Measurements from ENCODE around the gene BLCAP. TPM values are rescaled to one million over a fixed set of nuclear protein-coding genes. Genes with fewer than 3 reads are reported as not detected.

BLCAP gene
- total and polyA plus RNA-seq, 4 donors: 12.6 to 72.0 (median 49.2) TPM

GRCh38 chr20:37538003-37538402 lies 10.3 kb upstream of the BLCAP start:
- Histone ChIP-seq H3K4me3 (ENCODE audit: low read depth in 1 of 3, low read length in 3 of 3) (no peak overlapping the region), H3K27ac (ENCODE audit: low read depth in 1 of 2, low read length in 2 of 2) (no peak overlapping the region), H3K27me3 (ENCODE audit: control insufficient read depth in 4 of 4, insufficient read depth in 4 of 4, low read length in 3 of 4) (no peaks in the 10 kb centered on the region), H3K9me3 (ENCODE audit: control insufficient read depth in 4 of 4, low read length in 3 of 4) (no peaks in the 10 kb centered on the region), H3K36me3 (ENCODE audit: control insufficient read depth in 4 of 4, insufficient read depth in 3 of 4, low read depth in 1 of 4, low read length in 3 of 4) (no peaks in the 10 kb centered on the region), H3K4me1 (ENCODE audit: control insufficient read depth in 4 of 4, insufficient read depth in 4 of 4, low read length in 3 of 4) (no peaks in the 10 kb centered on the region), H3K9ac (ENCODE audit: low read depth in 1 of 2, low read length in 2 of 2) (no peak overlapping the region)
- DNase-seq (ENCODE audit: low spot score): no peak
- WGBS: 96% methylated on average over 5 of the region's 5 CpGs
- TF ChIP-seq REST (IDR thresholded peaks at IDR 0.05) (no peak), CTCF (IDR thresholded peaks at IDR 0.05; ENCODE audit: low read depth, low read length, missing input control) (no peak), TAF1 (conservative IDR thresholded peaks at IDR 0.05) (no peak), JUND (IDR thresholded peaks at IDR 0.05) (no peak), NR2F2 (IDR thresholded peaks at IDR 0.05) (no peak), GABPA (IDR thresholded peaks at IDR 0.05 in 1 of 2, conservative IDR thresholded peaks at IDR 0.05 in 1 of 2) (no peak)

- 91% methylated on average over 1 of the region's 1 CpG for WGBS
- Histone ChIP-seq H3K4me3 (ENCODE audit: low read depth in 1 of 3, low read length in 3 of 3) (no peak overlapping the region), H3K36me3 (ENCODE audit: control insufficient read depth in 4 of 4, insufficient read depth in 3 of 4, low read depth in 1 of 4, low read length in 3 of 4) (no peaks in the 10 kb centered on the region), H3K27ac (ENCODE audit: low read depth in 1 of 2, low read length in 2 of 2) (no peak overlapping the region), H3K27me3 (ENCODE audit: control insufficient read depth in 4 of 4, insufficient read depth in 4 of 4, low read length in 3 of 4) (no peaks in the 10 kb centered on the region), H3K4me1 (ENCODE audit: control insufficient read depth in 4 of 4, insufficient read depth in 4 of 4, low read length in 3 of 4) (no peaks in the 10 kb centered on the region), H3K9ac (ENCODE audit: low read depth in 1 of 2, low read length in 2 of 2) (no peak overlapping the region), H3K9me3 (ENCODE audit: control insufficient read depth in 4 of 4, low read length in 3 of 4) (no peaks in the 10 kb centered on the region)
- no peak for DNase-seq (ENCODE audit: low spot score)
- no peak for TF ChIP-seq CTCF (IDR thresholded peaks at IDR 0.05; ENCODE audit: low read depth, low read length, missing input control)
These were observed 9.8 kb upstream of the BLCAP start for GRCh38 chr20:37537505-37537904.

GRCh38 chr20:37535443-37536132 lies 7.9 kb upstream of the BLCAP start:
- TF ChIP-seq ZBTB33 (IDR thresholded peaks at IDR 0.05): no peak
- no peaks in the 10 kb centered on the region for H3K36me3 ChIP-seq (ENCODE audit: control insufficient read depth in 4 of 4, insufficient read depth in 3 of 4, low read depth in 1 of 4, low read length in 3 of 4)
- H3K4me3 ChIP-seq (ENCODE audit: low read depth in 1 of 3, low read length in 3 of 3): no peak overlapping the region
- no peaks in the 10 kb centered on the region for H3K4me1 ChIP-seq (ENCODE audit: control insufficient read depth in 4 of 4, insufficient read depth in 4 of 4, low read length in 3 of 4)
- 67% methylated on average over 10 of the region's 10 CpGs for WGBS
- H3K27ac ChIP-seq (ENCODE audit: low read depth in 1 of 2, low read length in 2 of 2): no peak overlapping the region
- H3K9ac ChIP-seq (ENCODE audit: low read depth in 1 of 2, low read length in 2 of 2): no peak overlapping the region
- H3K9me3 ChIP-seq (ENCODE audit: control insufficient read depth in 4 of 4, low read length in 3 of 4): no peaks in the 10 kb centered on the region
- no peak for DNase-seq (ENCODE audit: low spot score)
- no peaks in the 10 kb centered on the region for H3K27me3 ChIP-seq (ENCODE audit: control insufficient read depth in 4 of 4, insufficient read depth in 4 of 4, low read length in 3 of 4)

All from liver (tissue), 9 donors.